ENCODE results near the gene POLE.
"Not testable (repeated sequence)": the region's sequence is repeated elsewhere in the genome, so short reads cannot be mapped to it uniquely, and the experiment has no call there.

Gene POLE

GRCh38 chr12:132614861-132615578, 72.1 kb downstream of the POLE start:
- DNase-seq (ENCODE audit: low spot score): peak; percentile 88

GRCh38 chr12:132614029-132614428, 73.1 kb downstream of the POLE start:
- DNase-seq (ENCODE audit: low spot score): no peak

- DNase-seq (ENCODE audit: low spot score): no peak
Observed at GRCh38 chr12:132611620-132612019, 75.5 kb downstream of the POLE start.

GRCh38 chr12:132610866-132611602, 76.1 kb downstream of the POLE start:
- no peak for DNase-seq (ENCODE audit: low spot score)

DNA sequence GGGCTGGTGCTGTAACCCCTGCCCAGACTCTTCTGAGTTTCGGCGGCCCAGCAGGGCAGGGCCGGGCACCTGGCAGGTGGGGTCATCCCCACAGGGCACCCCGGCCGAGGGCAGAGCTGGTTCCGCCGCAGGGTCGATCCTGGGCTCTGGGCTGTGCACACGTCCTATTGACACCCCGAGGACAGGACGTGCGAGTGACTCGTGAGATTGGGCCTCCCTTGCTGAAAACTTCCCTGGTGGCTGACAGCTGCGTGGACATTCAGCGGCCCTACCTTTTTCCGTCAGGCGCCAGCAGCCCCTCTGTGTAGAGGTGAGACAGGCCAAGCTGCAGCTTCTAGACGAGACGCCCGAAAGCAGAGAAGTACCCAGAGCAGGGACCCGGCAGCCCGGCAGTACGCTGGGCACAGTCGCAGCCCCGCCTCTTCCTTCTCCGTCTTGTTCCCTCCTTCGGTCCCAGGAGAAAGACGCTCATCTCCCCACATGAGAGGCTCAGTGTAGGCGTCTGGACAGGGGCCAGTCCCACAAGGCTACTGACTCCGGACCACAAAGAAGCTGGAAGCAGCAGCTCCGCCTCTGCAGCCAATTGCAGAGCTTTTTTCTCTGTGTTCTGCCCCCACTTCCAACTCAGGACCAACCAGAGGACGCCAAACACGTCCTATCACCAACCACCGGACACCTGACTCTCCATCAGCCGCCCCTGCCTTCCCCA, 76.9 kb downstream of the POLE start, which contains the start of gene LRCOL1:
TSS of gene LRCOL1 (minus strand) at position 532 of the 709 bp plus-strand sequence. CDS start 4,331 bp downstream, outside the sequence.
- no peak for DNase-seq (ENCODE audit: low spot score)

DNA sequence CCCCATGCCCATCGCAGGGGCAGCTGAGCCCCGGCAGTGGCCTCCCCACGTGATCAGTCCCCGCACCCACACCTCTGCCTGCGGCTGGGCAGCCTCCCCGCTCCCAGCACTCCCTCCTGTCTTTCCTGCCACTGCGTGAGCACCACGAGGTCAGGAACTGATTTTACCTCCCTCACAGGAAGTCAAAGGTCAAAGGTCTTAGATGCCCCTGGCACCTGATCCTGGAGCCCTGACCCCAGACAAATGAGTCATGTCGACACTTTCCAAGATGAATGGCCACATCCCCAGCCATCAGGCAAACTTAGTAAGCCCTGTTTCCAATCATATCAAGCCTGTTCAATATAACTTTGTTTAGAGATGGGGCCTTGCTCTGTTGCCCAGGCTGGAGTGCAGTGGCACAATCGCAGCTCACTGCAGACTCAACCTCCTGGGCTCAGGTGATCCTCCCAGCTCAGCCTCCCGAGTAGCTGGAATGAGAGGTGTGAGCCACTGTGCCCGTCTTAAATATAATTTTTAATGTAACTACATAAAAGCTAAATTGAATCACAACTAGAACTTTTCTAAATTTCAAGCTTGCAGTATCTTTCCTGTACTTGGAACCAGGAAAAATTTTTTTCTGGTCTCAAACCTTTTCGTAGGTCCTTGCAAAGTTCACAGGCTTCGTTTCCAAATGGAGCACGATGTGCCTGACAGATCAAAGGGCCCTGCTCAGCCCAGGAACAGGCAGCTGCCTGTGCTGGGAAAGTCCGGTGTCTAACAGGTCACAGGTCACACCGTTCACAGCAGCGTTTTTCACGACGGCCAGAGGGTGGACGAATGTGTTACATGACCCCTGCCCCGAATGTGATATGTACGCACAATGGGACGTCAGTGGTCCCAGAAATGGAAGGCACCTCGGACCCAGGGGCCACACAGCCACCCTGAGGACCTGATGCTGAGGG, 78.6 kb downstream of the POLE start:
- peak; percentile 56 for DNase-seq (ENCODE audit: low spot score)

GRCh38 chr12:132606927-132607326, 80.2 kb downstream of the POLE start:
- no peak for DNase-seq (ENCODE audit: low spot score)

- no peak for DNase-seq (ENCODE audit: low spot score)
Observed at GRCh38 chr12:132606466-132606865, 80.7 kb downstream of the POLE start.

DNA sequence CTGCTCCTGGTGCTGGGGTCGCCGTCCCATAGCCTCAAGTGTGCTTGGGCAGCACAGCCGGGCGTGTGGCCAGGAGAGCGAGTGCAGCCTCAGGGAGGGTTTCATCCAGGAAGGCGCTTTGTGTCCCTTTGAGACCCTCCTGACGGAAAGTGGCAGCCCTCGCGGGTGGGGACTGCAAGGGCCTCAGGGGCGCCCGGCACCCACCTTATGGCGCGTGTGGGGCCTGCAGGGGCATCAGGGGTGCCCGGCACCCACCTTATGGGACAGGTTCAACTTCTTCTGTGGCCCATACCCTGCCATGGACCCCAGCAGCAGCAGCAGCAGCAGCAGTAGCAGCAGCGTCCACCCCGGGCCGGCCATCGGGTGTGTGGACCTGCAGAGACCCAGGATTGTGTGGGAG, 81.2 kb downstream of the POLE start:
- DNase-seq (ENCODE audit: low spot score): no peak

- no peak for DNase-seq (ENCODE audit: low spot score)
Observed at GRCh38 chr12:132604668-132605441, 82.3 kb downstream of the POLE start.

- no peak for DNase-seq (ENCODE audit: low spot score)
Observed at GRCh38 chr12:132604151-132604618, 83.0 kb downstream of the POLE start.

DNA sequence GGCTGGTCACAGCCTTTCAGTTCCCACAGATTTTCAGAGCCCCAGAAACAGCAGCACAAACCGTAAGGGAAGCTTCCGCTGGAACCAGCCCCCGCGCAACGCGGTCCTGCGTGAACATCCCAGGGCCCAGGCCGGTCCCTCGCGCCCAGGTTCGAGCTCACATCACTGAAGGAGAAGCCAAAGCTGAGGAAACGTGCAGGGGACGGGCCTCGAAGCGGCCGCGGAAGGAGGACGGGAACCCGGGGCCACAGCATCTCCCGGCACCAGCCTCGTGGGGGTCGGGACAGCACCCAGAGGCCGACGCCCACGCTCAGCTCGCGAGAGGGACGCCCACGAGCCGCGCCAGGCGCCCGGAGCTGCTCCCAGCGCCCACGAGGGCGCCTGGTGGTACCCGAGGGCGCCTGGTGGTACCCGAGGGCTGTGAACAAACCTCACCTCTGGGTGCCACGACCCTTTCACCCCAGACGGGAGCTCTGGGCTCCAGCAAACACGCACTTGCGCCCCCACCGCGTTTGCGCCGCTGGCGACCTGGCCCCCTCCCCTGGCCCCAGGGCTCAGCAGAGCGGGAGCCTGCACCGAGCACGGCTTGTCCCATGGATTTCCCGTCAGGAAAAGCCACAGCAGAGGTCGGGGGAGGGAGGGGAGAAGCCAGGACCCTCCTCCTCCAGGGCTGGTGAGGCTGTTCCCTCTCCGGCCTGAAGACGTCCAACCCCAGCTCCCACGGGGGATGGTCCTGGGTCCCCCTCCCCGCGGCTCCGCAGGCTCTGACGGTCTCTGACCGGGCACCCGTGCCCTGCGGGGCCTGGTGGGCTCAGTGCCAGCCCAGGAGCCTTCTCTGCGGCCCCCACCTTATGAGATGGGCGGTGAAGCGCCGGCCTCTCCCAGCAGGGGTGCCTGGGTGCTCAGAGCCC, 83.6 kb downstream of the POLE start:
- DNase-seq (ENCODE audit: low spot score): no peak

GRCh38 chr12:132602572-132603239, 84.4 kb downstream of the POLE start:
- no peak for DNase-seq (ENCODE audit: low spot score)

GRCh38 chr12:132601171-132601883, 85.8 kb downstream of the POLE start:
- no peak for DNase-seq (ENCODE audit: low spot score)

- DNase-seq (ENCODE audit: low spot score): peak; percentile 85
Observed at GRCh38 chr12:132600048-132601032, 86.8 kb downstream of the POLE start.

DNA sequence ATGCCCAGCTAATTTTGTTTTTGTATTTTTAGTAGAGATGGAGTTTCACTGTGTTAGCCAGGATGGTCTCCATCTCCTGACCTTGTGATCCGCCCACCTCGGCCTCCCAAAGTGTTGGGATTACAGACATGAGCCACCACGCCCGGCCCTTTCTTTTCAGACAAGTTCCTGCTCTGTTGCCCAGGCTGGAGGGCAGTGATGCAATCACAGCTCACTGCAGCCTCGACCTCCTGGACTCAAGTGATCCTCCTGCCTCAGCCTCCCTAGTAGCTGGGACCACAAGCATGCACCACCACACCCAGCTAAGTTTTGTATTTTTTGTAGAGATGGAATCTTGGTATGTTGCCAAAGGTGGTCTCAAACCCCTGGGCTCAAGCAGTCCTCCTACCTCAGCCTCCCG, 87.6 kb downstream of the POLE start:
- DNase-seq (ENCODE audit: low spot score): not testable (repeated sequence)
